ENCODE data around the gene DLK1.

DLK1 gene

DNA sequence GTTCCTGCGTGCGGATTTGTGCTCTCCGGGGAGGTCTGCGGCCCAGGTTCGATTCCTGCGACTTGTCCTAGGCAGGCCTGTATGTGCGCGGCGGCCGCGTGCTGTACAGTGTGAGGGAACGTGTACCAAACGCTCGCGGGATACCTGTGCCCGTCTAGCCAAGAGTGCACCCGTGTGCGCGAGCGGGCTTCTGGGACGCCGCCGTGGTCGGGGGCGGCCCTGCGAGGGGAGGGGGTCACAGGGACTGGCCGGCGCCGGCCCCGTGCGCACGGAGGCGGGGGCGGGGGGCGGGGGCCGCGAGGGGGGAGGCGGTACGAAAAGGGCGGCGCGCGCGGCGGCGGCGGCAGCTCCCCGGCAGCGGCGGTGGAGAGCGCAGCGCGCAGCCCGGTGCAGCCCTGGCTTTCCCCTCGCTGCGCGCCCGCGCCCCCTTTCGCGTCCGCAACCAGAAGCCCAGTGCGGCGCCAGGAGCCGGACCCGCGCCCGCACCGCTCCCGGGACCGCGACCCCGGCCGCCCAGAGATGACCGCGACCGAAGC, at the start of gene DLK1:
DLK1 (plus strand) TSS at position 343 of the 536 bp plus-strand sequence; CDS start at position 520, 177 bp downstream.
- DNase-seq: no peak

- no peak for DNase-seq
Measured at GRCh38 chr14:100677152-100677551, 49.5 kb upstream of the DLK1 start.

GRCh38 chr14:100677554-100678468, 48.9 kb upstream of the DLK1 start:
- peak in 1 of 14 donors; percentile 15 for DNase-seq

- DNase-seq: no peak
Measured at GRCh38 chr14:100678469-100678828, 48.2 kb upstream of the DLK1 start.

GRCh38 chr14:100679153-100679552, 47.5 kb upstream of the DLK1 start:
- DNase-seq: no peak

GRCh38 chr14:100679707-100680438, 46.8 kb upstream of the DLK1 start:
- DNase-seq: no peak

DNA sequence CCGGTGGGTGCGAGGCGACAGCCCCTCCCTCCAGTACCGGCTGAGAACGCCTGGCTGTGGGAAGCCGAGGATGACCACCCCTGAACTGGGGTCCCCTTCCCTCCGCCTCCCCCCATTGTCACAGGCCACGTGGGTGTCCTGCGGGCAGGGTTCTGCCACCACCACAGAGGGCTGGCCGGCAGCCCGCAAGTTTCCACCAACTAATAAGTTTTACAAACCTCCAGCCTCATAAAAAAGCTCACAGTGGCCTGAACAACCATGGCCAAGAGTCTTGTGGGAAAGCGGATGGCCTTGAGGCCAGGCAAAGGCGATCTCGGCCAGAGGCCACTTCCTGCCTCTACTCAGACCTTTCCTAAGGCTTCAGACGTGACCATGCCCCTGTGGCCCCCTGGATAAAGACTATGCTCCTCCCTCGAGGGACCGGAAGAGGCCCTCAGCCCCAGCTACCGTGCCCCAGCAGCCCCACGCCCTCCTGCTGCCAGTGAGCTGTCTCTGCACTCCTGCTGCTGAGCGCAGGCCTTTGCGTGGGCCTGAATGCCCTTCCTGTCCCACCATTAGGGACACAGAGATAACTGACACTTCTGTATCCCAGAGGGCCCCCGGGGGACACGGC, 46.1 kb upstream of the DLK1 start:
- no peak for DNase-seq

DNA sequence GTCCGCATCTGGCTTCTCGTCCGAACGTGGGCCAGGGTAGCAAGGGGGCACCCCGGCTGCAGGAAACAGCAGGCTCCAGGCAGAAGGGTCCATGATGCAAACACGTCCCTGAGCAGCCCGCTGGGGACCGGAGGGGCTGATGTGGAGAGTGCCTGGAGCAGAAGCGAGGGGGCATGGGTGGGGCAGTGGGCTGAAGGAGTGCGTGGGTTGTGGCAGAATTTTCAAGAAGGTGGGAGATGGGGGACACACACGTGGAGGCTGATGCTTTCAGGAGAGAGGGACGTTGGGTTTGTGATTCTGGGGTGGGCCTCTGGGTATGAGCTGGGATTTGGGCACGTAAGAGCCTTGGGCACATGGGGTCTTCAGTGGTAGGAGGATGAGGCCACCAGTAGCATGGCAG, 45.6 kb upstream of the DLK1 start:
- no peak for DNase-seq

DNA sequence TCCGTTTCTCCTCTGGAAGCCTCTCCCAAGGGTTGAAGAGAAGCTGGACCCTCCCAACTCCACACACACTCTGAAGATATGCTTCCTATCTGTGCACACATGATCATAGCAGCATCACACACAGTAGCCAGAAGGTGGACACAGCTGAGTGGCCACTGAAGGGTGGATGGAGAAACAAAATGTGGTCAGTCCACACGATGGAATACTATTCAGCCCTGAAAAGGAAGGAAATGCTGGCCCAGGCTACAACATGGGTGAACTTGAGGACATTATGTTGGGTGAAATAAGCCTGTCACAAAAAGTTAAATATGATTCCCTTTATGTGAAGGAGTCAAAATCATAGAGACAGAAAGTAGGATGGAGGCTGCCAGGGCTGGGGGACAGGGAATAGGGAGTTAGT, 43.9 kb upstream of the DLK1 start:
- no peak for DNase-seq

GRCh38 chr14:100683578-100683977, 43.1 kb upstream of the DLK1 start:
- no peak for DNase-seq

DNA sequence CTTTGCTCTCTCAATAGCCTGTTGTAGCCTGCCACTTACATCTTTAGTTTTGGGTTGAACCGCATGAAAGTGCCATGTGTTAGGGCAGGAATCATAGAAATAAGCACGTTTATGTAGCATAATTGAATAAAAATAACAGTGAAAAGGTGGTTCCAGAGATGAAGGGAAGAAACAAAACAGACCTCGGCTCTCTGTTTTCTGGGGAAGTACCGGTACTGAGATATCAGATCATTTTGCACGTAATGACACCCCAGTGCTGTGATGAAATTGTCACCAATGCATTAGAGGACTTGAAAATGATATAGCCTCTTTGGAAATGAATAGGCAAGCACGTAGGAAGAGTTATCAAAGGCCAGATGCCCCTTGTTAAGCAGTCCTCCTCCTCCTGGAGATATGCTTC, 42.5 kb upstream of the DLK1 start:
- DNase-seq: no peak

DNA sequence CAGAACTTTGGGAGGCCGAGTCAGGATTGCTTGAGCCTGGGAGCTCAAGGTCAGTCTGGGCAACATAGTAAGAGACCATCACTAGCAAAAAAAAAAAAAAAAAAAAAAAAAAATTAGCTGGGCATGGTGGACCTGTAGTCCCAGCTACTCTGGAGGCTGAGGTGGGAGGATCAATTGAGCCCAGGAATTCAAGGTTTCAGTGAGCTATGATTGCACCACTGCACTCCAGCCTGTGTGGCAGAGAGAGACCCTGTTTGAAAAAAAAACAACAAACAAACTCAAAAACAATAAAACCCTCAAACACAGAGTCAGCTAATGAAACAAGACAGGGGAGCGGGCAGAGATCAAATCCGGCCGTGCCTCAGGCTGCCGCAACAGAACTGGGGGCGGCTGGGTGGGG, 41.7 kb upstream of the DLK1 start:
- no peak for DNase-seq

DNA sequence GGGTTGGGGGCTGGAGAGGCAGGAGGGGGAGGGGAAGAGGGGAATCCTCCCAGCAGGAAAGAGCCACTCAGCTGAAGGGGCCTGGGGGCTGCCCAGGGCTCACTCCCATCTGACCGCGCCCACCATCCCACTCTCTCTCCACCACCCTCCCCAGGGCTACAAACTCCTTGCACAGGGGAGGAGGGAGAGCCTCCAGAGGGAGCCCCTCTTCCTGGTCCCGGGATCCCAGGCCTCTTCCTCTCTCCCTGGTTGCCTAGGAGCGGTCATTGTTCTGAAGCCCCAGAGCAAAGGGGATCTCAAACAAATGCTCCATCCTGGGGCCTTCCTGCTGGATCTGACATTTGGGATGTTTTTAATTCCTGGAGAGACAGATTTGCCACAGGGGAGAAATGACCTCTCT, 39.8 kb upstream of the DLK1 start:
- DNase-seq: no peak

GRCh38 chr14:100687386-100687785, 39.3 kb upstream of the DLK1 start:
- no peak for DNase-seq

DNA sequence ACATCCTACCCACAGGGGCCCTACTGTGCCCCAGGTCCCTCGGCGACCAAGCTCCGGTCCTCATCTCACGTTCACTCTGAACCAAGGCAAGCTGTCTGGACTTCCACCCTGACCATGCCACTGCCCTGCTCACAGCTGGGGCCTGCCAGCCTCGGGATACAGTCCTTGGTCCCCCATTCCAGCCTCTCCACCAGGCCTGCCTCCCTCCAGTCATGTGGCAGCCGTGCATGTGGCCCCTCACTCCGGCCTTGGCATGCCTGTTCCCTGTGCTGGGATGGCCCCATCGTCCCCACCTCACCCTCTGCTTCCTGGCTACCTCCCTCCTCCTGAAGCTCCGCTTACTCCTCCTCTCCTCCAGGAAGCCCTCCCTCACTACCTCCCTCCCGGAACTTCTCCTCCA, 38.6 kb upstream of the DLK1 start:
- DNase-seq: no peak

DNA sequence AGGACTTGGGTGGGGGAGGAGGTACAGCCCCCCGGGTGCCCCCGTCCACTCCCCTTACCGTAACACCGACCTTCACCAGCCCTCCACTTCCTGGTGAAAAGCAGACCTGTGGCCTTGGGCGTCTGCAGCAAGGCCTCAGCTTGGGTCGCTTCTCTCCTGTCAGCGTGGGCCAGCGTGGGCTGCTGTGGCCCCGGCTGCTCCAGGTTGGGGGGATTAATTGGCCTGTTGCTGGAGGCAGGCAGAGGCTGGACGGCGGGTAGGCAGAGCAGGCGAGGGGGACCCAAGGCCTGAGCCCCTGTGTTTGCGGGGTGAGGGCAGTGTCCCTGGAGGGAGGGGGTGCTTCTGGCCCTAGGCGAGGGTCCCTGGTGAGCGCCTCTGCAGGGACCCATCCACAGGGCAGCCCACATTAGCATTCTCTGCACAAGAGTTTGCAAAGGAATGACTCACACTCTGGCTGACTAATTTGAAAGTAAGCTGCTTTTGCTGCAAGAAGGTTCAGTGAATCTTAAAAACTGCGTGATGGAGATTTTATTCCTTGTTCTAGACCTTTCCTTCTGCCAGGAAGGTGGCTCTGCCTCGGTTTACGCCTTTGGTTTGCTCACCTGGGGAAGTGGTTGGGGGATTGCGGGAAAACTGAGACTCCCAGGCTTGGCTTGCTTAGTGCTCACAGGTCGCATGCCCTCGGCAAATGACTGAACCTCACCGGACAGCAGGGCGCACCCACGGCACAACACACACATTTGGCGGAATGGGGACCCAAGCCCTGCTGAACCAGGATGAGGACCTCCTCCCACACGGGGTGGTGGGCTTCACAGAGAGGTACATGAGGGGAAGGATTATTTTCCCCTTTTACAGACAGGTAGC, 37.9 kb upstream of the DLK1 start:
- DNase-seq: no peak

DNA sequence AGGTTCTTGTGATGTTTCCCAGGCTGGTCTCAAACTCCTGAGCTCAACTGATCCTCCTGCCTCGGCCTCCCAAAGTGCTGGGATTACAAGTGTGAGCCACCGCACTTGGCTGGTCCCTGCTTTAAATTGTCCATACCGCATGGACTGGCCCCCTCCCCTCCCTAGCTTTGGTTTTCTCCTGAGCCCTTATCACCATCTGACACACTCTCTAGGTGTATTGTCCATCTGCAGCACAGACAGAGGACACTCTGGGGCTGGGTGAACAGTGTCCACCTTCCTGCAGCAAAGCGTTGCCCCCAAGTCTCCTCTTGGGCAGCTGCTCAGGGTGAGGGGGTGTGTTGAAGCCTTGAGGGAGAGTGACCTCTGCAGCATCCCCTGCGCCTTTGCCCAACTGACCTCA, 36.0 kb upstream of the DLK1 start:
- no peak for DNase-seq

DNA sequence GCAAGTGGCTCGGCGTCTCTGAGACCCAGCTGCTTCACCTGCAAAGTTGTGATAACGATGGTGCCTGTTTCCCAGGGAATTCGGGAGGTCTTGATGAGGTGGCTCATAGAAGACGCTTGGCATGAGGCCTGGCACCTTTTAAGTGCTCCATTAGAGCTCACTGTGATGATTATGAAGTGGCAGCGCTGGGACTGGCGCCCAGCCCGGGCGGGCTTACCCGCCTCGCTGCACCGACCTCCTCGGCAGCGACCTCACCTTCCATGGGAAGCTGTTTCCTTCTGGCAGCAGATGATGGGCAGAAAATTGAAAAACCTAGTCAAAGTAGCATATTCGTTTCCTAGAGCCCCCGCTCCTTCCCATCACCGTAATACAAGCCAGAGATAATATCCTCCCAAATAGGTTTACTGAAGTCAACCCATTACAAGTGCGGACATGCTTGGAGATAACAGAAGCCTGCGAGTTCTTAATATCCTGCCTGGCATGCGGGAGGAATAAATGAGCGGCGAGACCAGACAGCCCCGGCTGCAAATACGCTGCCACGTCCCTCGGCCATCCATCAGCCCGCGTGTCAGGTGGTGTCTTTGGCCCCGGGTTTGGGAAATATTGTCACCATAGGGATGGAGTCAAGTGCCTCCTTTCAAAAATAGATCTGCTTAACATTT, 35.2 kb upstream of the DLK1 start:
- DNase-seq: no peak

GRCh38 chr14:100692256-100692655, 34.4 kb upstream of the DLK1 start:
- DNase-seq: no peak

GRCh38 chr14:100692859-100693558, 33.7 kb upstream of the DLK1 start:
- DNase-seq: no peak
